Skeletal muscle satellite cell (primary cell): Measurements from ENCODE around the gene TBC1D8.

Experiments
- H3K27me3 ChIP-seq: 2 replicates; pipeline ENCODE4 v1.7.0; 2013; ENCODE audit warnings: low read length; ENCODE audit not compliant: control insufficient read depth, insufficient read depth
- H3K36me3 ChIP-seq: 2 replicates; pipeline ENCODE4 v1.7.0; 2013; ENCODE audit warnings: mild to moderate bottlenecking, control low read depth, low read length; ENCODE audit not compliant: insufficient read depth
- H3K4me1 ChIP-seq: 2 replicates; pipeline ENCODE4 v1.7.0; 2013; ENCODE audit warnings: low read length; ENCODE audit not compliant: control insufficient read depth, insufficient read depth
- H3K4me2 ChIP-seq: 2 replicates; pipeline ENCODE4 v1.7.0; 2013; ENCODE audit warnings: mild to moderate bottlenecking, low read length
- H3K4me3 ChIP-seq: 2 replicates; pipeline ENCODE4 v1.7.0; 2013; ENCODE audit warnings: low read length
- H3K9ac ChIP-seq: 2 replicates; pipeline ENCODE4 v1.7.0; 2013; ENCODE audit warnings: mild to moderate bottlenecking, low read depth, low read length, moderate library complexity
- H3K9me3 ChIP-seq: replicated peaks from 2 replicates; pipeline ENCODE4 v1.7.0; 2013; ENCODE audit warnings: mild to moderate bottlenecking, control low read depth, low read length

Gene TBC1D8

DNA sequence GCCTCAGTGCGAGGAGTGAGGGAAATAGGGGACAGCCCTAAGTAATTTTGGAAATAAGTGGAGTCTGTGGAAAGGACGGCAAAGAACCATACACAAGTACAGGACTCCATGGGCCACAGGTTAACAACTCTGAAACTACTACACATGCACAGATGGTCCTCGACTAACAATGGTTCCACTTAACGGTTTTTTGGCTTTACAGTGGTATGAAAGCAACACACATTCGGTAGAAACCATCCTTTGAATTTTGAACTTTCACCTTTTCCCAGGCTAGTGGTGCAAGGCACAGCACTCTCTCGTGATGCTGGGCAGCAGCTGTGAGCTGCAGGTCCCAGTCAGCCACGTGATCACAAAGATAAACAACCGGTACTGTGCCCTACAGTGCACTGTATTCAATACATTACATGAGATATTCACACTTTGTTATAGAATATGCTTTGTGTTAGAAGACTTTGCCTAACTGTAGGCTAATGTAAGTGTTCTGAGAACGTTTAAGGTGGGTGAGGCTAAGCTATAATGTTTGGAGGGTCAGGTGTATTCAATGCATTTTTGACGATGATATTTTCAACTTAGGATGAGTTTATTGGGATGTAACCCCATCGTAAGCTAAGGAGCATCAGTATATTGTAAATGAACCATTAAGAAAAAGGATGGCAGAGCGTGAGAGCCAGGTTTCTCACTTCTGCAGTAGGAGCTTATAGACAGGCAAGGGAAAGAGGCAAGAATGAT, 44.6 kb downstream of the TBC1D8 start:
- Histone ChIP-seq H3K4me2 (no peak overlapping the region), H3K4me1 (peaks cover 39% of the 10 kb centered on the region), H3K27me3 (no peaks in the 10 kb centered on the region), H3K36me3 (no peaks in the 10 kb centered on the region), H3K9ac (no peak overlapping the region), H3K4me3 (no peak overlapping the region), H3K9me3 (no peaks in the 10 kb centered on the region)

DNA sequence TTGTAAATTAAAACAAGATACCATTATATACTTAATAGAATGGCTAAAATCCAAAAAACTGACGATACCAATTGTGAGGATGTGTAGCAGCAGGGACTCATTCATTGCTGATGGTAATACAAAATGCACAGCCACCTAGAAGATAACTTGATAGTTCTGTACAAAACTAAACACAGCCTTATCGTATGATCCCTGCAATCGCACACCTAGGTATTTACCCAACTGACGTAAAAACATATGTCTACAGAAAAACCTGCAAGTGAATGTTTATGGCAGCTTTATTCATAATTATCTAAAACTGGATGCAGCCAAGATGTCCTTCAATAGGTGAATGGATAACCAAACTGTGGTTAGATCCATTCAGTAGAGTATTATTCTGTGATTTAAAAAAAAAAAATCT, 45.5 kb downstream of the TBC1D8 start:
- no peaks in the 10 kb centered on the region for H3K27me3 ChIP-seq
- H3K36me3 ChIP-seq: no peaks in the 10 kb centered on the region
- H3K4me3 ChIP-seq: no peak overlapping the region
- H3K9ac ChIP-seq: no peak overlapping the region
- H3K4me2 ChIP-seq: no peak overlapping the region
- peaks cover 30% of the 10 kb centered on the region for H3K4me1 ChIP-seq
- H3K9me3 ChIP-seq: no peaks in the 10 kb centered on the region

DNA sequence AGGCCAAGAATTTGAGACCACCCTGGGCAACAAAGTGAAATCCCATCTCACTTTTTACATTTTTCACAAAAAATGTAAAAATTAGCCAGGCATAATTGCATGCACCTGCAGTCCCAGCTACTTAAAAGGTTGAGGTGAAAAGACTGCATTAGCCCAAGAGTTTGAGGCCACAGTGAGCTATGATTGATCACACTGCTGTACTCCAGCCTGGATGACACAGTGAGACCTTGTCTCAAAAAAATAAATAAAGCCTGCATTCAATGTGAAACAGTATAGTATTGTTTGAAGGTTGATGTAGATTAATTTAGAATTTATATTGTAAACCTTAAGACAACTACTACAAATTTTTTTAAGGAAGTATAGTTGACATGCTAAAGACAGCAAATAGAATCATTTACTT, 53.5 kb downstream of the TBC1D8 start:
- Histone ChIP-seq H3K27me3 (no peaks in the 10 kb centered on the region), H3K9ac (no peak overlapping the region), H3K4me3 (no peak overlapping the region), H3K4me2 (no peak overlapping the region), H3K36me3 (no peaks in the 10 kb centered on the region), H3K9me3 (no peaks in the 10 kb centered on the region), H3K4me1 (no peaks in the 10 kb centered on the region)

- H3K4me2 ChIP-seq: no peak overlapping the region
- H3K9me3 ChIP-seq: no peaks in the 10 kb centered on the region
- no peak overlapping the region for H3K9ac ChIP-seq
- no peaks in the 10 kb centered on the region for H3K27me3 ChIP-seq
- no peak overlapping the region for H3K4me3 ChIP-seq
- H3K36me3 ChIP-seq: no peaks in the 10 kb centered on the region
- no peaks in the 10 kb centered on the region for H3K4me1 ChIP-seq
Observed at GRCh38 chr2:101096619-101097142, 54.5 kb downstream of the TBC1D8 start.

GRCh38 chr2:101094351-101094750, 56.8 kb downstream of the TBC1D8 start:
- no peak overlapping the region for H3K9ac ChIP-seq
- no peaks in the 10 kb centered on the region for H3K4me1 ChIP-seq
- H3K27me3 ChIP-seq: no peaks in the 10 kb centered on the region
- no peak overlapping the region for H3K4me3 ChIP-seq
- H3K9me3 ChIP-seq: no peaks in the 10 kb centered on the region
- no peak overlapping the region for H3K4me2 ChIP-seq
- H3K36me3 ChIP-seq: no peaks in the 10 kb centered on the region

DNA sequence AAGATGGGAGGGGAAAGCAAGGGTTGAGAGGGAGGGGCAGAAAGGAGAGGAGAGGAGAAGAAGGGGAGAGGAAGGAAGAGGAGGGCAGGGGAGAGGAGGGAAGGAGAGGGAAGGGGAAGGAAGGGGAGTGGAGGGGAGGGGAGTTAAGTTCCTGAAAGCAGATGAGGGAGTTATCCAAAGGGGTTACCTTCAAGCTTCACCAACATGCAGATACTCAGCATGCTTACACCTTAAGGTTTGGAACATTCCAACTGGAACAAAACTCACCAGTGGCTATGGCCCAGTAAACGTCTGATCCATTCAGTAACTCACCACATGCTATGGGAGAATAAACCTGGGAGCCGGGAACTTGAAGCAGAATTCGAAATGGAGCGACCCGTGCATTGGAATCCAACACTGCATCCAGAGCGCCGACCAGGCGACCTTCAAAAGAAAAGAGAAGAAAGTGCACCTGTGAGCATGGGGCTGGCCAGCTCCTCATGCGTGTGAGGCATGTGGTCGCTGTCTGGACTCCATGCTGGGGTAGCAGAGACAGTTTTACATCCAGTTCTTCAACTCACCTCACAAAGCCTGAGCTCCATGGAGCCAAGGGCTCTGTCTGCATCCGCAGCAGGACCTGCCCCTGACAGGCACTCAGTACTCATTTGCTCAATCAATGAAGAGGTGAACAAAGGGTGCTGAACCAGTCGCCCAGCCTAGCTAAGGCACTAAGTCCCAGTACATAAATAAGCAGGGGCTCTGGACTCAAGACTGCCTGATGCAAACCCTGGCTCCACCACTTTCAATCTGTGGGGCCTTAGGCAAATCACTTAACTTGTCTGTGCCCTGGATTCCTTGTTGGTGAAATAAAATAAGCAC, 61.0 kb downstream of the TBC1D8 start:
- H3K36me3 ChIP-seq: peaks cover 7% of the 10 kb centered on the region
- H3K9me3 ChIP-seq: no peaks in the 10 kb centered on the region
- H3K4me3 ChIP-seq: no peak overlapping the region
- H3K27me3 ChIP-seq: no peaks in the 10 kb centered on the region
- peaks cover 8% of the 10 kb centered on the region for H3K4me1 ChIP-seq
- H3K4me2 ChIP-seq: no peak overlapping the region
- no peak overlapping the region for H3K9ac ChIP-seq

DNA sequence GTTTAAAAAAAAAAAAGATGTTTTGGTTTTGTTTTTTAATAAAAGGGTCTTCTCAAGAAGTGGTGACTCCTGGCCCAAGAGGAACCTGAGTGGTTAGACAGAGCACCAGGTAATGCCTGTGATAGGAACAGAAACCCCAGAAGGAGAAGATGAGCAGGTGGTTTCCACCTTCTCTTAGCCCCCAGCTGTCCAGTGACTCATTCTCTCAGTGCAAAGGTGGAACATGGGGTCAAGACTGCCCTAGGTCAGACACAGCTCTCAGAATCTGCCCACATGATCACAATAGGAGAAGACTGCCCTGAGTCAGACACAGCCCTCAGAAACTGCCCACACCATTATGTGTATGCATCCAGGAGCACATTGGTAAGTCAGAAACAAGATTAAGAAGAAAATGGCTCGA, 61.8 kb downstream of the TBC1D8 start:
- Histone ChIP-seq H3K9me3 (no peaks in the 10 kb centered on the region), H3K9ac (no peak overlapping the region), H3K4me1 (peaks cover 8% of the 10 kb centered on the region), H3K36me3 (peaks cover 7% of the 10 kb centered on the region), H3K27me3 (no peaks in the 10 kb centered on the region), H3K4me3 (no peak overlapping the region), H3K4me2 (no peak overlapping the region)

GRCh38 chr2:101087638-101088037, 63.5 kb downstream of the TBC1D8 start:
- H3K4me3 ChIP-seq: no peak overlapping the region
- H3K27me3 ChIP-seq: no peaks in the 10 kb centered on the region
- H3K4me1 ChIP-seq: peaks cover 8% of the 10 kb centered on the region
- H3K9ac ChIP-seq: no peak overlapping the region
- H3K36me3 ChIP-seq: peaks cover 7% of the 10 kb centered on the region
- no peak overlapping the region for H3K4me2 ChIP-seq
- no peaks in the 10 kb centered on the region for H3K9me3 ChIP-seq

DNA sequence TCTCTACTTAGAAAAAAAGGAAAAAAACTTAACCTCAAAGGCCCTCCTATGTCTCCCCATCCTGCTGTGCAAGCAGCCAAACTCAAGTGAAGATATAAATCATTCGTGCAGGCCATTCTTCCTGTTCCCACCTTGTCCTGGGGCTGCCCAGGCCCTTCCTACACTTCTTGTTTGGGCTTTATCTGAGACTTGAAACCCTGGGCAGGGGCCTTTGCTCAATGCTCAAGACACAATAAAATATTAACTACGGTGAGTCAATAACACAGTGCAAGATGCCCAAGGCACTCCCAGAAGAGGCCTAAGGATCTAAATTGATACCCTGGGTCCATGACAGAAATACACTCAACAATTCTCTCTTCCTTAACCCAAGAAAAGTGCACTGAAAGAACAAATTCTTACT, 67.6 kb downstream of the TBC1D8 start:
- H3K4me1 ChIP-seq: peaks cover 8% of the 10 kb centered on the region
- peaks cover 9% of the 10 kb centered on the region for H3K36me3 ChIP-seq
- no peaks in the 10 kb centered on the region for H3K9me3 ChIP-seq
- H3K4me3 ChIP-seq: no peak overlapping the region
- H3K9ac ChIP-seq: no peak overlapping the region
- no peaks in the 10 kb centered on the region for H3K27me3 ChIP-seq
- no peak overlapping the region for H3K4me2 ChIP-seq

DNA sequence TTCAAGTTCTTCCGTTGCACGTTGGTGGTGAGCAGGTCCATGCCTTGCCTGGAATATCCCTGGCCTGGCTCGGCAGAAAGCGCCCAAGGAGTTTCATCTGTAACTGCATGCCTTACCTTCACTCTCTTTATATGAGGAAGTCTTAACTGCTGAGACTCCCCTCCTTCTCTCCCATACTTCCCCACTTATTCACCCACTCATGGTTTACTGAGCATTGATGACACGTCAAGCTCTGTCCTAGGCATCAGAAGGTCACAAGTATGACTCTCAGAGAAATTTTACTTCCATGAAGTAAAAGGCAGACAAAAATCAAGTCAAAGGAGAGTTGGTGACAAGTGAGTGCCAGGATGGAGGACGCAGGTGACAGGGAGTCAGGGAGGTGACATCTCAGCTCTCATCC, 68.2 kb downstream of the TBC1D8 start:
- H3K4me2 ChIP-seq: no peak overlapping the region
- H3K9me3 ChIP-seq: no peaks in the 10 kb centered on the region
- H3K36me3 ChIP-seq: peaks cover 7% of the 10 kb centered on the region
- H3K27me3 ChIP-seq: no peaks in the 10 kb centered on the region
- no peak overlapping the region for H3K4me3 ChIP-seq
- H3K4me1 ChIP-seq: peaks cover 5% of the 10 kb centered on the region
- no peak overlapping the region for H3K9ac ChIP-seq

DNA sequence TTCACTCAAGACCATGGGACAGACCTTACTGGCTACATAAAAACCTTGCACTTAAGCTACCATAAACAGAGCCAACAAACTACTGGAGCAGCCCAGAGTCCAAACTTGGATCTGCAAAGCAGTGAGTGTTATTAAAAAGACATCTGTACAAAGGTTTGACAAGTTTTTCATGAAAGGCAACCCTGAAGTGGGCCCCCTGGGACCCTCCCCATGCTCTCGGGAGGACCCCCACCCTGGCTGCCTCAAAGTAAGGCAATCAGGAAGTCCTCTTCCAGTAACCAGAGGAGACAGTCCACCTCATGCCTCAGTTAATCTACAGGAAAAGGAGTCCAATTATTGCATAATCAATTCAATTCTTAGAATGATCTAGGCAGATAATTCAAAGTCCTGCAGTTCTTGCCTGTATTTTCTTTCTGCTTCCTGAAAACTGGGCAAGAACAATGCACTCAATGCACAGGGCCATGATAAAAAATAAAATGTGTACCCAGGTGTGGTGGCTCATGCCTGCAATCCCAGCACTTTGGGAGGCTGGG, 69.7 kb downstream of the TBC1D8 start:
- Histone ChIP-seq H3K9me3 (no peaks in the 10 kb centered on the region), H3K4me1 (no peaks in the 10 kb centered on the region), H3K9ac (no peak overlapping the region), H3K4me2 (no peak overlapping the region), H3K36me3 (peaks cover 7% of the 10 kb centered on the region), H3K4me3 (no peak overlapping the region), H3K27me3 (no peaks in the 10 kb centered on the region)
